ENCODE data around the gene GDE1.
A peak's percentile ranks its signal among the peaks of the same experiment; 100 is the strongest.
"Not testable (repeated sequence)": the region's sequence is repeated elsewhere in the genome, so short reads cannot be mapped to it uniquely, and the experiment has no call there.

GDE1 gene

DNA sequence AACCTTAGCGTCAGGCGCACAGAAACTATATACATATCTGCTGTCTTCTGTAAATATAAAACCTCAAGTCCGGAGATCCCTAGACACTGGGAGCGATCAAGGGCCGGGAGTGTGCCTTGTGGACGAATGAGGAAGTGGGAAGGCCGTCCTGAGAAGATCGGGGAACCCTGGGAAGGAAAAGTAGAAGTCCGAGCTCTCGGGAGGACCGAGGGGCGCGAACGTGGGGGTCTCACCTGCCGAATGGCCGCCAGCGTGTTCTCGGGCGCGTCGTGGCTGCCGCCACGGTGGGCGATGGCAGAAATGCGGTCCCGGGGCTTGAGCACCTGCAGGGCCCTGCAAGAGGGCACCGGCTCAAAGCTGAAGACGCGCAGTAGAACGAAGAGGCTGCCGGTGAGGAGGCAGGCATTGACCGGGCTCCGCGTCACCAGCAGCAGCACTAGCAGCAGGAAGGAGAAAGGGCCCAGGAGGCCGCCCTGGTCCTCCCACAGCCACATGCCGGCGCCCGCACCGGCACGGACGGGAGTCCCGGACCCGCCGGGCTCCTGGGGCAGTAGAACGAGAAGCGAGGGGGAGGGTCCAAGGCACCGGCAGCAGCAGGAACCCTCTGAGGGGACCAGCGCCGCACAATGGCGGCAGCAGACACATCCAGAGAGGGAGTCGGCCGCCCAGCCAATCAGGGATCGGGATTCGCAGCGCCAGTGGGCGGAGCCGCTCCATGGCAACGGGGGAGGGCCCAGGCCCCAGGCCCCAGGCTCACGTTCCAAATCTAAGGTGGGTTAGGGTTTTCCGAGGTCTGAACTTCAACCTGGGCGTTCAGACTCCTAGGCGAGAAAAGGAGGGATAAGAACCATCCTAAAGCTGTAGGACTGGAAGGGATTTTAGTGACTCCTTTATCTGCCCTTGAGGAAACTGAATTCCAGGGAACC lies at the start of gene GDE1:
GDE1 (minus strand) TSS at position 628 of the 926 bp plus-strand sequence; CDS start at position 494, 134 bp downstream.
- peak; percentile 51 for DNase-seq (ENCODE audit: low read depth)
- peak within 1 kb of the TSS; percentile 83 for H3K4me3 ChIP-seq (ENCODE audit: low read depth, low read length)

GRCh38 chr16:19567560-19567959 lies 45.7 kb upstream of the GDE1 start:
- H3K4me3 ChIP-seq (ENCODE audit: low read depth, low read length), result no peak overlapping the region
- no peak for DNase-seq (ENCODE audit: low read depth)

- H3K4me3 ChIP-seq (ENCODE audit: low read depth, low read length), result no peak overlapping the region
- DNase-seq (ENCODE audit: low read depth), result no peak
Measured at GRCh38 chr16:19566362-19566761, 44.5 kb upstream of the GDE1 start.

- no peak for DNase-seq (ENCODE audit: low read depth)
- H3K4me3 ChIP-seq (ENCODE audit: low read depth, low read length), result no peak overlapping the region
Measured at GRCh38 chr16:19563377-19563776, 41.5 kb upstream of the GDE1 start.

GRCh38 chr16:19560078-19560477 lies 38.2 kb upstream of the GDE1 start:
- no peak overlapping the region for H3K4me3 ChIP-seq (ENCODE audit: low read depth, low read length)
- DNase-seq (ENCODE audit: low read depth), result no peak

- peak; percentile 14 for DNase-seq (ENCODE audit: low read depth)
- no peak overlapping the region for H3K4me3 ChIP-seq (ENCODE audit: low read depth, low read length)
Measured at GRCh38 chr16:19559242-19559910, 37.5 kb upstream of the GDE1 start.

- DNase-seq (ENCODE audit: low read depth), result no peak
- peak overlapping the region; percentile 88 for H3K4me3 ChIP-seq (ENCODE audit: low read depth, low read length)
Measured at GRCh38 chr16:19555938-19556771, 34.3 kb upstream of the GDE1 start.

DNA sequence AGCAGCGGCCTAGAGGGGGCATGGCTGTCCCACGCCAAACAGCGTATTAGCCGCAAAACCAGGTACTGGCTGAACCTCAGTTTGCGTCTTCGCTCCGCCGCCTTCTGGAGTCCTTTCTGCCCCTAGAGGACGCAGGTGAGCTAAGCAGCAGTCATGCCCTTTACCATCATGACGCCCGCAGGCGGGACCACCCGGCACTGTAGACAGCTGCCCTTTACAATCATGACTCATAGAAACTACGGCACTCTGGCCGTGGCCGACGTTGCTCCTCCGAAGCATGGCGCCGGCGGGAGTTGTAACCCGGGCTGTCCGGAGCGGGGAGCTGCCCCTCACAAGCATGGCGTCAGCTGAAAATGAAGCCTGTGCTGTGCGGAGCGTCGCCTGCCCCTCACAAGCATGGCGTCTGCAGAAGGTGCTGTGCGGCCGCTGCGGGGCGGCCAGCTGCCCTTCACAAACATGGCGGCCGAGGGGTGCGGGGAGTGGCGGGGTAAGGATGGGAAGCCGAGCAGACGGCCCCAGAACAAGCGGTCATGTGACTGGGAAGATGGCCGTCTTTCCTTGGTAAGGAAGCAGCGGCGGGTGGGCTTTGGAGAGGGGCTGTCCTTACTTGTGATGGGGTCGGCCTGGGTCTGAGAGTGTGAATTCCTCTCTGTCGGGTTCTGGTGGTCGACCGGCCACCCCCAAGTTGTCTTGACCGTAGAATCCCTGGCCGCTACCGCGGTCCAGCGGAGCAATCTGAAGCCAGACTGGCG lies 33.5 kb upstream of the GDE1 start, which contains the start of gene VPS35L:
VPS35L (plus strand) TSS at position 518 of the 752 bp plus-strand sequence; CDS start at position 545, 27 bp downstream.
- H3K4me3 ChIP-seq (ENCODE audit: low read depth, low read length), result peak within 1 kb of the TSS; percentile 88
- peak; percentile 95 for DNase-seq (ENCODE audit: low read depth)

- no peak overlapping the region for H3K4me3 ChIP-seq (ENCODE audit: low read depth, low read length)
- no peak for DNase-seq (ENCODE audit: low read depth)
Measured at GRCh38 chr16:19549673-19550072, 27.8 kb upstream of the GDE1 start.

- no peak for DNase-seq (ENCODE audit: low read depth)
- no peak overlapping the region for H3K4me3 ChIP-seq (ENCODE audit: low read depth, low read length)
Measured at GRCh38 chr16:19548144-19548543, 26.2 kb upstream of the GDE1 start.

GRCh38 chr16:19543278-19543996 lies 21.5 kb upstream of the GDE1 start:
- DNase-seq (ENCODE audit: low read depth); H3K4me3 ChIP-seq (ENCODE audit: low read depth, low read length): not testable (repeated sequence)

- no peak overlapping the region for H3K4me3 ChIP-seq (ENCODE audit: low read depth, low read length)
- DNase-seq (ENCODE audit: low read depth), result no peak
Measured at GRCh38 chr16:19542138-19542821, 20.4 kb upstream of the GDE1 start.

DNA sequence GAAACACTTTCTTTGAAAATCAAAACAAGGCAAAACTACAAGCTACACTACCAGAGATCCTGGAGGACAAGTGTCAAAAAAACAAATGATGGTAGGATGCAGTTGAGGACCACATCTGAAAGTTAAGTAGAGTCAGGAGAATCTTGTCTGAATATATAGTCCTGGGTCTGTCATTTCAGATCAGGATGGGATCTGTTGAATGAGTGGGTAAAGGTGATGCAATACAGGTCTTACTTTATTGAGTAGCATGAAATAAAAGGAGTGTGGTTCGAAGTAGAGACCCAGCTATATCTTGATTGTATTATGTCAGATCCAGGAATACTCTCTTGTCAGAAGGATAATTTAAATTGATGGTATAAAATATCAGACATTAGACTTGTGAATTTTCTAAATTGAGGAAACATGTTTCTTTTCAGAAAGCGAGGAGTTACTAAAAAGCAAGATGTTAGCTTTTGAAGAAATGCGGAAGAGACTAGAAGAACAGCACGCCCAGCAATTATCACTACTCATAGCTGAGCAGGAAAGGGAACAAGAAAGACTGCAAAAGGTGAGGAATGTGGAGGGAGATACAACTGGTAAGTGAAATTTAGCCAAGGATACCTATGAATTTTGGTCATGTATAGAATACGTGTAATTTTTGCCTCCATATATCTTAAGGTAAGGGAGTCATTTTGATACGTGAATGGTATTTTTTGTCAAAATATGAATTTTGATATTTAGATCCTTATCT lies 18.5 kb upstream of the GDE1 start:
- H3K4me3 ChIP-seq (ENCODE audit: low read depth, low read length), result no peak overlapping the region
- no peak for DNase-seq (ENCODE audit: low read depth)

DNA sequence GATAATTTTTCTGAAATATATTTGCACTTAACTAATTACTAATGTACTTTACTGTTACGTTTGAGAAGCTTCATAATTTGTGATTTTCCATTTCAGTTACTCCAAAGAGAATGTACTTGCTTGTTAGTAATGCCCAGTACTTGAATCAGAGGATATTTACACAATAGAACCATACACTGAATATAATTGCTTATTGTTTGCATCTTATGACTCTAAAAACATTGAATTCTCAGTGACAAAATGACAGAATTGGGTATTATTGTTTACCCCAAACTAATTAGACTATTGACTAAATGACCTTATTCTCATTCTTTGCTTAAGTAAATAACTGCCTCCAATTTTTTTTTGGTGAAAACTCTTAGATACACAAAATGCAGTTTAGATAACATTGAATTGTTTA lies 10.7 kb upstream of the GDE1 start:
- no peak for DNase-seq (ENCODE audit: low read depth)
- H3K4me3 ChIP-seq (ENCODE audit: low read depth, low read length), result no peak overlapping the region

DNA sequence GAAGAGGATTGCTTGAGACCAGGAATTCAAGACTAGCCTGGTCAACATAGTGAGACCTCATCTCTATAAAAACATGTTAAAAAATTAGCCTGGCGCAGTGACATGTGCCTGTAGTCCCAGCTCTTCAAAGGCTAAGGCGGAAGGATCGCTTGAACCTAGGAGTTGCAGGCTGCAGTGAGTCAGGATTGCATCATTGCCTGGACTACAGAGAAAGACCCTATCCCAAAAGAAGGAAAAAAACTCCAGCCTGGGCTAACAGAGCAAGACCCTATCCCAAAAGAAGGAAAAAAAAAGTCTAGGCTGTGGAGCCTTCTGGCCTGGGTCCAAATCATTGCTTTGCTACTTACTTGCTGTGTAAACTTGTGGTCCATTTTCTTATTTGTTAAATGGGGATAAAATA lies 6.8 kb upstream of the GDE1 start:
- no peak for DNase-seq (ENCODE audit: low read depth)
- no peak overlapping the region for H3K4me3 ChIP-seq (ENCODE audit: low read depth, low read length)

- DNase-seq (ENCODE audit: low read depth), result no peak
- no peak overlapping the region for H3K4me3 ChIP-seq (ENCODE audit: low read depth, low read length)
Measured at GRCh38 chr16:19527161-19527560, 5.3 kb upstream of the GDE1 start.

GRCh38 chr16:19525385-19525723 lies 3.5 kb upstream of the GDE1 start:
- DNase-seq (ENCODE audit: low read depth), result no peak
- H3K4me3 ChIP-seq (ENCODE audit: low read depth, low read length), result peak overlapping the region; percentile 98
